Ovary (tissue), 3 donors: ENCODE data around the gene PSD2.

Experiments
- CTCF ChIP-seq, 3 donors: fragments of 450-650 bp in 2 of 3; fragments of 200-600 bp in 1 of 3; IDR thresholded peaks; one replicate each; pipeline versions ENCODE4 v1.5.1 to v1.8.0; 2016 to 2022; ENCODE audit warnings: antibody characterized with exemption in 3 of 3, mild to moderate bottlenecking in 1 of 3
- EP300 ChIP-seq: sonication (generic); formaldehyde crosslinking; IDR thresholded peaks from one replicate; pipeline ENCODE4 v1.6.1; 2017; ENCODE audit warnings: antibody characterized with exemption
- POLR2A ChIP-seq: fragments of 450-650 bp; IDR thresholded peaks from one replicate; pipeline ENCODE4 v1.6.1; 2017; ENCODE audit warnings: antibody characterized with exemption, mild to moderate bottlenecking, moderate library complexity
- donor health status: DM: no; HTN: no; CAD: no.

- no peak for TF ChIP-seq CTCF (IDR thresholded peaks at IDR 0.05)
- no peak for TF ChIP-seq POLR2A
- TF ChIP-seq EP300 = no peak
Measured at GRCh38 chr5:139789116-139789844, 6.3 kb upstream of the PSD2 start.
